Stimulated activated naive CD8-positive, alpha-beta T cell treated with anti-CD3 and anti-CD28 coated beads, Interleukin-15, Interleukin-2, amounts not matched to agents 100 U/mL and 50 U/mL, for 24 hours (primary cell): ENCODE measurements around the gene HDDC3.

ENCODE experiments used
- ATAC-seq: fragments of 150-1000 bp; cut with Tn5 transposase; one replicate; pipeline ENCODE4 v1.10.0; 2021
- DNase-seq: peaks from one replicate; pipeline ENCODE4 v3.0.0; 2021

Gene HDDC3

GRCh38 chr15:90953947-90954711, 21.8 kb upstream of the HDDC3 start:
- no peak for ATAC-seq
- no peak for DNase-seq

- no peak for DNase-seq
Observed at GRCh38 chr15:90952901-90953677, 20.7 kb upstream of the HDDC3 start.

GRCh38 chr15:90950676-90951075, 18.3 kb upstream of the HDDC3 start:
- no peak for ATAC-seq
- no peak for DNase-seq

More at GRCh38 chr15:90952901-90953677, 20.7 kb upstream of the HDDC3 start:
- no peak for ATAC-seq

GRCh38 chr15:90949979-90950675, 17.8 kb upstream of the HDDC3 start:
- ATAC-seq (no peak), DNase-seq (no peak)

- DNase-seq (no peak), ATAC-seq (no peak)
Observed at GRCh38 chr15:90948506-90948905, 16.2 kb upstream of the HDDC3 start.

GRCh38 chr15:90947577-90948357, 15.4 kb upstream of the HDDC3 start:
- no peak for ATAC-seq
- DNase-seq: no peak

- DNase-seq (no peak), ATAC-seq (no peak)
Observed at GRCh38 chr15:90946941-90947576, 14.7 kb upstream of the HDDC3 start.

GRCh38 chr15:90946538-90946937, 14.2 kb upstream of the HDDC3 start:
- DNase-seq: no peak
- no peak for ATAC-seq

- DNase-seq (no peak), ATAC-seq (no peak)
Observed at GRCh38 chr15:90945091-90945490, 12.7 kb upstream of the HDDC3 start.

- DNase-seq (no peak), ATAC-seq (no peak)
Observed at GRCh38 chr15:90942354-90943120, 10.2 kb upstream of the HDDC3 start.

GRCh38 chr15:90941038-90941437, 8.7 kb upstream of the HDDC3 start:
- DNase-seq: no peak
- ATAC-seq: no peak

GRCh38 chr15:90939756-90940155, 7.4 kb upstream of the HDDC3 start:
- ATAC-seq (no peak), DNase-seq (no peak)

GRCh38 chr15:90938261-90938660, 5.9 kb upstream of the HDDC3 start:
- ATAC-seq: no peak
- no peak for DNase-seq

- DNase-seq: no peak
- ATAC-seq: no peak
Observed at GRCh38 chr15:90936823-90937222, 4.5 kb upstream of the HDDC3 start.

- ATAC-seq (peak; percentile 80), DNase-seq (peak; percentile 99)
Observed at GRCh38 chr15:90934949-90935751, 2.8 kb upstream of the HDDC3 start, which contains the start of gene UNC45A. Gene UNC45A (plus strand): TSS chr15:90935285. CDS start chr15:90935325, 40 bp downstream.

GRCh38 chr15:90934256-90934948, 2.1 kb upstream of the HDDC3 start:
- ATAC-seq: peak; percentile 31
- peak; percentile 91 for DNase-seq

GRCh38 chr15:90933301-90933700, 952 bp upstream of the HDDC3 start:
- DNase-seq (no peak), ATAC-seq (no peak)

GRCh38 chr15:90932660-90932991, 277 bp upstream of the HDDC3 start:
- ATAC-seq (no peak), DNase-seq (no peak)

- ATAC-seq: no peak
- DNase-seq: no peak
Observed at GRCh38 chr15:90931575-90931827, 848 bp downstream of the HDDC3 start.
